NCI-H460 (cell line): ENCODE results near the gene ZFR. TPM values are rescaled to one million over a fixed set of nuclear protein-coding genes. Genes with fewer than 3 reads are reported as not detected.

Source experiments
- small RNA-seq, 2 experiments: library from RNA; depleted of rRNA; stranded (forward); fragments of <200 nt; gene quantifications; one replicate each; pipeline ENCODE3, GENCODE V24; 2014
- total RNA-seq: library from RNA; depleted of rRNA; stranded (reverse); fragments of >200 nt; shearing (Covaris generic); gene quantifications from 2 replicates; pipeline ENCODE4 v1.2.3, GENCODE V29; 2014; rRNA removed

Gene ZFR
- total RNA-seq, 1 experiment from 2014 or later: 123 TPM

Small RNA genes lying within 50 kb of the gene (small RNA-seq; reads per million reads assigned to genes)
- gene MIR579 (0.02 to 0.41 reads per million in 2 experiments), gene RNU6-378P (0 reads per million in 2 experiments)

Other genes with a start within 250 kb of the ZFR start
- 20.3 and 21.6 TPM in 2 replicates for gene MTMR12, start 131.8 kb downstream of the ZFR start, total RNA-seq
- gene SUB1, start 140.8 kb upstream of the ZFR start, total RNA-seq: 657 and 687 TPM in 2 replicates